Stimulated activated CD8-positive, alpha-beta memory T cell treated with anti-CD3 and anti-CD28 coated beads, Interleukin-4, amount 100 ng/mL, for 1 hour (primary cell): ENCODE results near the gene PCNT.

ENCODE experiments used
- DNase-seq, 2 donors: peaks; one replicate each; pipeline ENCODE4 v3.0.0-alpha.2; 2020; ENCODE audit warnings: low read depth in 2 of 2, low spot score in 1 of 2

Gene PCNT

GRCh38 chr21:46471514-46471913, 147.6 kb downstream of the PCNT start:
- DNase-seq = no peak

GRCh38 chr21:46472246-46472645, 148.3 kb downstream of the PCNT start:
- no peak for DNase-seq

- DNase-seq = no peak
Observed at GRCh38 chr21:46474382-46474781, 150.4 kb downstream of the PCNT start.

- no peak for DNase-seq
Observed at GRCh38 chr21:46475296-46475695, 151.3 kb downstream of the PCNT start.

- no peak for DNase-seq
Observed at GRCh38 chr21:46477765-46478164, 153.8 kb downstream of the PCNT start.

GRCh38 chr21:46478910-46479309, 155.0 kb downstream of the PCNT start:
- DNase-seq = no peak

GRCh38 chr21:46480466-46480865, 156.5 kb downstream of the PCNT start:
- no peak for DNase-seq

- DNase-seq = no peak
Observed at GRCh38 chr21:46482225-46482845, 158.4 kb downstream of the PCNT start.

- DNase-seq = no peak
Observed at GRCh38 chr21:46482846-46483231, 158.9 kb downstream of the PCNT start.

- DNase-seq = no peak
Observed at GRCh38 chr21:46483300-46484295, 159.6 kb downstream of the PCNT start.

- no peak for DNase-seq
Observed at GRCh38 chr21:46486481-46487126, 162.6 kb downstream of the PCNT start.

GRCh38 chr21:46489162-46489663, 165.3 kb downstream of the PCNT start:
- DNase-seq = no peak

- no peak for DNase-seq
Observed at GRCh38 chr21:46489800-46490199, 165.8 kb downstream of the PCNT start.

GRCh38 chr21:46491553-46491952, 167.6 kb downstream of the PCNT start:
- no peak for DNase-seq

GRCh38 chr21:46492851-46493250, 168.9 kb downstream of the PCNT start:
- DNase-seq = no peak

- DNase-seq = no peak
Observed at GRCh38 chr21:46493828-46494227, 169.9 kb downstream of the PCNT start.
